HepG2 (cell line): ENCODE measurements around the gene CASKIN1. TPM values are rescaled to one million over a fixed set of nuclear protein-coding genes. Genes with fewer than 3 reads are reported as not detected.

ENCODE experiments used
- CERS6 ChIP-seq: sonication (generic); formaldehyde crosslinking; IDR thresholded peaks from 2 replicates; pipeline ENCODE4 v1.5.0; 2020; ENCODE audit warnings: missing genetic modification reagents
- EHMT2 ChIP-seq: fragments of 200-600 bp; sonication (generic); IDR thresholded peaks from 2 replicates; pipeline ENCODE4 v1.7.0; 2017; ENCODE audit warnings: antibody characterized with exemption, low read depth, low read length, borderline replicate concordance
- FOXJ3 ChIP-seq: sonication (generic); formaldehyde crosslinking; IDR thresholded peaks from 2 replicates; pipeline ENCODE4 v1.4.0; 2020; ENCODE audit warnings: missing genetic modification reagents, mild to moderate bottlenecking, borderline replicate concordance
- IRF2 ChIP-seq: IDR thresholded peaks from 2 replicates; pipeline ENCODE4 v1.6.1; 2018; ENCODE audit warnings: missing genetic modification reagents, missing compliant biosample characterization
- JARID2 ChIP-seq: sonication (generic); formaldehyde crosslinking; IDR thresholded peaks from 2 replicates; pipeline ENCODE4 v1.8.1; 2023; ENCODE audit warnings: missing genetic modification reagents, inconsistent platforms; ENCODE audit not compliant: insufficient replicate concordance
- KLF15 ChIP-seq: sonication (generic); formaldehyde crosslinking; IDR thresholded peaks from 2 replicates; pipeline ENCODE4 v1.8.1; 2023; ENCODE audit warnings: borderline replicate concordance, mild to moderate bottlenecking, inconsistent platforms, missing genetic modification reagents, mixed read lengths
- MATR3 ChIP-seq: sonication (generic); formaldehyde crosslinking; IDR thresholded peaks from 2 replicates; pipeline ENCODE4 v1.4.0; 2020; ENCODE audit warnings: missing genetic modification reagents
- NFE2 ChIP-seq: sonication (generic); formaldehyde crosslinking; IDR thresholded peaks from 2 replicates; pipeline ENCODE4 v1.4.0; 2020; ENCODE audit warnings: missing genetic modification reagents
- PAXIP1 ChIP-seq: sonication (generic); formaldehyde crosslinking; conservative IDR thresholded peaks from 2 replicates; pipeline ENCODE4 v1.4.0; 2020; ENCODE audit warnings: mild to moderate bottlenecking, missing genetic modification reagents, moderate library complexity
- SRSF4 ChIP-seq: fragments of 200-400 bp; formaldehyde crosslinking; IDR thresholded peaks from one replicate; pipeline ENCODE4 v1.6.1; 2018; ENCODE audit warnings: mild to moderate bottlenecking, low read depth, low read length, moderate library complexity; ENCODE audit not compliant: poor library complexity, severe bottlenecking
- TCF12 ChIP-seq, 2 experiments: fragments of 450-650 bp in 1 of 2; sonication (generic) in 1 of 2; formaldehyde crosslinking in 1 of 2; IDR thresholded peaks; 2 replicates each; pipeline versions ENCODE4 v1.6.1 to v1.8.0; 2017 to 2022; ENCODE audit warnings: antibody characterized with exemption in 1 of 2, mild to moderate bottlenecking in 1 of 2, missing genetic modification reagents in 1 of 2, moderate library complexity in 1 of 2
- THAP7 ChIP-seq: sonication (generic); formaldehyde crosslinking; IDR thresholded peaks from 2 replicates; pipeline ENCODE4 v1.8.1; 2023; ENCODE audit warnings: mild to moderate bottlenecking, missing genetic modification reagents
- ZFX ChIP-seq: sonication (generic); formaldehyde crosslinking; IDR thresholded peaks from 2 replicates; pipeline ENCODE4 v1.4.0; 2020; ENCODE audit warnings: mild to moderate bottlenecking, low read depth, missing genetic modification reagents, moderate library complexity
- ZNF264 ChIP-seq: sonication (generic); formaldehyde crosslinking; IDR thresholded peaks from 2 replicates; pipeline ENCODE4 v1.4.0; 2020; ENCODE audit warnings: missing genetic modification reagents
- ZNF564 ChIP-seq: sonication (generic); formaldehyde crosslinking; IDR thresholded peaks from 2 replicates; pipeline ENCODE4 v1.8.1; 2023; ENCODE audit warnings: mild to moderate bottlenecking, missing genetic modification reagents
- ZNF766 ChIP-seq: sonication (generic); formaldehyde crosslinking; IDR thresholded peaks from 2 replicates; pipeline ENCODE4 v1.5.0; 2020; ENCODE audit warnings: missing genetic modification reagents, borderline replicate concordance
- ZNF879 ChIP-seq: sonication (generic); formaldehyde crosslinking; IDR thresholded peaks from 2 replicates; pipeline ENCODE4 v1.8.1; 2023; ENCODE audit warnings: missing genetic modification reagents
- ZNF883 ChIP-seq: sonication (generic); formaldehyde crosslinking; IDR thresholded peaks from 2 replicates; pipeline ENCODE4 v1.5.1; 2020; ENCODE audit warnings: mild to moderate bottlenecking, missing genetic modification reagents; ENCODE audit errors: not compliant biosample characterization
- ZXDC ChIP-seq: sonication (generic); formaldehyde crosslinking; IDR thresholded peaks from 2 replicates; pipeline ENCODE4 v1.5.0; 2020; ENCODE audit warnings: mild to moderate bottlenecking, missing genetic modification reagents
- polyA plus RNA-seq, 8 experiments: library from polyadenylated mRNA; depleted of rRNA in 3 of 8; stranded (reverse) in 7 of 8; unstranded in 1 of 8; fragments of >200 nt; fragmentation: Illumina TruSeq in 4 of 8; extraction: Trizol in 4 of 8; gene quantifications; 2 replicates each; pipeline versions ENCODE4 v1.2.1 to v1.2.3, GENCODE V29; 2011 to 2016; ENCODE audit warnings: low read depth in 4 of 8, missing spikeins in 1 of 8, mixed read lengths in 1 of 8; ENCODE audit not compliant: insufficient read depth in 1 of 8
- total RNA-seq, 5 experiments: library from RNA; depleted of rRNA; stranded (reverse); fragments of >200 nt; fragmentation: Illumina TruSeq; extraction: Trizol; gene quantifications; 2 replicates each; pipeline ENCODE4 v1.2.3, GENCODE V29; 2016; ENCODE audit warnings: low read depth in 1 of 5

The CASKIN1 gene
- total and polyA plus RNA-seq, 2 of the 13 experiments (the other 11 are each of a cell fraction or from before 2014, with no cell fraction given), result 1.2 to 2.2 TPM

GRCh38 chr16:2155091-2155950, 41.1 kb downstream of the CASKIN1 start, which contains the start of gene TRAF7 (continued):
- TF ChIP-seq PAXIP1 (CRISPR knock-in tag), result peak; percentile 51
- TF ChIP-seq SRSF4, result no peak
- TF ChIP-seq ZNF564 (CRISPR knock-in tag), result peak; percentile 78
- peak; percentile 72 for TF ChIP-seq ZNF883 (CRISPR knock-in tag)
- TF ChIP-seq KLF15 (CRISPR knock-in tag), result peak; percentile 70; the same call in 1 of the 2 replicates
- no peak for TF ChIP-seq CERS6 (CRISPR knock-in tag)
- no peak for TF ChIP-seq MATR3
- no peak for TF ChIP-seq ZNF264
- peak; percentile 80 for TF ChIP-seq IRF2 (CRISPR knock-in tag)
- TF ChIP-seq ZNF879 (CRISPR knock-in tag), result 0 out of 2 replicates have a peak, but pooled peaks have one; percentile 51
- TF ChIP-seq FOXJ3 (CRISPR knock-in tag), result 0 out of 2 replicates have a peak, but pooled peaks have one; percentile 27
- TF ChIP-seq JARID2 (CRISPR knock-in tag), result no peak
- peak; percentile 50; the same call in 1 of the 2 replicates for TF ChIP-seq ZNF766 (CRISPR knock-in tag)
- peak; percentile 82; the same call in 1 of the 2 replicates for TF ChIP-seq THAP7 (CRISPR knock-in tag)
- TF ChIP-seq ZFX (CRISPR knock-in tag), result peak; percentile 96
- no peak for TF ChIP-seq EHMT2
- TF ChIP-seq TCF12 (IDR thresholded peaks at IDR 0.05), result no peak
- TF ChIP-seq TCF12 (CRISPR knock-in tag; IDR thresholded peaks at IDR 0.05), result peak; percentile 55; the same call in 1 of the 2 replicates
- peak; percentile 85; the same call in 1 of the 2 replicates for TF ChIP-seq ZXDC (CRISPR knock-in tag)
- TF ChIP-seq NFE2 (CRISPR knock-in tag), result no peak
